Cardiac ventricle fibroblast (primary cell): ENCODE measurements around the gene ABCA12. TPM values are rescaled to one million over a fixed set of nuclear protein-coding genes. Genes with fewer than 3 reads are reported as not detected.

Experiments
- total RNA-seq: library from RNA; depleted of rRNA; stranded (reverse); fragments of >200 nt; gene quantifications from 2 replicates; pipeline ENCODE4 v1.2.3, GENCODE V29; 2015

The ABCA12 gene
- total RNA-seq: 0.05 and 0.06 TPM in 2 replicates

GRCh38 chr2:215138479-215138878 is at the start of gene ABCA12:
ABCA12 (minus strand) TSS chr2:215138626; CDS start chr2:215138208, 418 bp downstream.

Other genes with a start within 250 kb of the ABCA12 start
- gene ATIC, start 173.4 kb upstream of the ABCA12 start, total RNA-seq: 50.4 and 52.4 TPM in 2 replicates